ENCODE results near the gene GAS1.

GAS1 gene

GRCh38 chr9:86921151-86921923 is 26.0 kb downstream of the GAS1 start:
- DNase-seq: no peak

GRCh38 chr9:86918556-86918955 is 28.8 kb downstream of the GAS1 start:
- no peak for DNase-seq

GRCh38 chr9:86912210-86912609 is 35.1 kb downstream of the GAS1 start:
- no peak for DNase-seq

- DNase-seq: no peak
Observed at GRCh38 chr9:86909388-86909787, 37.9 kb downstream of the GAS1 start.

- no peak for DNase-seq
Observed at GRCh38 chr9:86908261-86908660, 39.0 kb downstream of the GAS1 start.

GRCh38 chr9:86907346-86907745 is 40.0 kb downstream of the GAS1 start:
- DNase-seq: no peak

GRCh38 chr9:86903734-86904085 is 43.6 kb downstream of the GAS1 start:
- no peak for DNase-seq

- DNase-seq: no peak
Observed at GRCh38 chr9:86902991-86903733, 44.1 kb downstream of the GAS1 start.

- DNase-seq: no peak
Observed at GRCh38 chr9:86902586-86902985, 44.7 kb downstream of the GAS1 start.

GRCh38 chr9:86902176-86902575 is 45.1 kb downstream of the GAS1 start:
- DNase-seq: no peak

GRCh38 chr9:86901511-86901910 is 45.8 kb downstream of the GAS1 start:
- no peak for DNase-seq
